Thoracic aorta (tissue), 2 donors: ENCODE data around the gene KIN. TPM values are rescaled to one million over a fixed set of nuclear protein-coding genes. Genes with fewer than 3 reads are reported as not detected.

Experiments
- ATAC-seq: fragments of 150-250 bp; one replicate; pipeline ENCODE4 v1.8.0; 2017; ENCODE audit warnings: low read depth; ENCODE audit not compliant: insufficient number of reproducible peaks, low FRiP score
- DNase-seq: peaks from one replicate; pipeline ENCODE4 v3.0.0-alpha.2; 2020; ENCODE audit warnings: low spot score
- H3K27ac ChIP-seq, 2 donors: fragments of 200-600 bp; sonication (generic); 1 replicate in 1 of 2; 2 replicates in 1 of 2; pipeline ENCODE4 v1.5.1; 2016; ENCODE audit warnings: mild to moderate bottlenecking in 2 of 2, moderate library complexity in 2 of 2
- H3K27me3 ChIP-seq: fragments of 200-600 bp; sonication (generic); replicated peaks from 2 replicates; pipeline ENCODE4 v1.6.0; 2016; ENCODE audit warnings: mild to moderate bottlenecking; ENCODE audit not compliant: insufficient read depth
- H3K36me3 ChIP-seq: fragments of 200-600 bp; sonication (generic); one replicate; pipeline ENCODE4 v1.5.1; 2016
- H3K4me1 ChIP-seq, 2 donors: fragments of 200-600 bp; sonication (generic); 1 replicate in 1 of 2; 2 replicates in 1 of 2; pipeline versions ENCODE4 v1.5.1 to v1.6.0; 2016; ENCODE audit warnings: low read depth in 2 of 2, mild to moderate bottlenecking in 1 of 2; ENCODE audit not compliant: control insufficient read depth in 1 of 2
- H3K4me3 ChIP-seq: fragments of 200-600 bp; sonication (generic); 2 replicates; pipeline ENCODE4 v1.5.1; 2016; ENCODE audit warnings: mild to moderate bottlenecking
- H3K9me3 ChIP-seq: fragments of 200-600 bp; sonication (generic); 2 replicates; pipeline ENCODE4 v1.5.1; 2016
- total RNA-seq, 2 donors: library from RNA; depleted of rRNA; stranded (reverse); fragments of >200 nt; gene quantifications; one replicate each; pipeline versions ENCODE4 v1.1.0 to v1.2.3, GENCODE V29; 2016
- TF ChIP-seq, protein P1 (sequence below): fragments of 200-600 bp; sonication (generic); IDR thresholded peaks from one replicate; pipeline ENCODE4 v1.5.1; 2019; ENCODE audit warnings: antibody characterized with exemption

KIN gene
- total RNA-seq, 2 donors from 2014 or later: 2.8 to 14.6 TPM

GRCh38 chr10:7795605-7796004 lies 7.8 kb upstream of the KIN start:
- TF ChIP-seq, protein P1, sequence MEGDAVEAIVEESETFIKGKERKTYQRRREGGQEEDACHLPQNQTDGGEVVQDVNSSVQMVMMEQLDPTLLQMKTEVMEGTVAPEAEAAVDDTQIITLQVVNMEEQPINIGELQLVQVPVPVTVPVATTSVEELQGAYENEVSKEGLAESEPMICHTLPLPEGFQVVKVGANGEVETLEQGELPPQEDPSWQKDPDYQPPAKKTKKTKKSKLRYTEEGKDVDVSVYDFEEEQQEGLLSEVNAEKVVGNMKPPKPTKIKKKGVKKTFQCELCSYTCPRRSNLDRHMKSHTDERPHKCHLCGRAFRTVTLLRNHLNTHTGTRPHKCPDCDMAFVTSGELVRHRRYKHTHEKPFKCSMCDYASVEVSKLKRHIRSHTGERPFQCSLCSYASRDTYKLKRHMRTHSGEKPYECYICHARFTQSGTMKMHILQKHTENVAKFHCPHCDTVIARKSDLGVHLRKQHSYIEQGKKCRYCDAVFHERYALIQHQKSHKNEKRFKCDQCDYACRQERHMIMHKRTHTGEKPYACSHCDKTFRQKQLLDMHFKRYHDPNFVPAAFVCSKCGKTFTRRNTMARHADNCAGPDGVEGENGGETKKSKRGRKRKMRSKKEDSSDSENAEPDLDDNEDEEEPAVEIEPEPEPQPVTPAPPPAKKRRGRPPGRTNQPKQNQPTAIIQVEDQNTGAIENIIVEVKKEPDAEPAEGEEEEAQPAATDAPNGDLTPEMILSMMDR: no peak
- Histone ChIP-seq H3K4me3 (no peak overlapping the region), H3K27ac (no peak overlapping the region), H3K27me3 (no peaks in the 10 kb centered on the region), H3K9me3 (no peaks in the 10 kb centered on the region), H3K36me3 (peaks cover 19% of the 10 kb centered on the region), H3K4me1 (peaks cover 13 to 15% of the 10 kb centered on the region in 2 donors)
- DNase-seq (no peak), ATAC-seq (no peak)

GRCh38 chr10:7794251-7795026 lies 6.6 kb upstream of the KIN start:
- TF ChIP-seq, protein P1: no peak
- H3K4me3 ChIP-seq: no peak overlapping the region
- H3K4me1 ChIP-seq: peaks cover 21 to 25% of the 10 kb centered on the region in 2 donors
- no peaks in the 10 kb centered on the region for H3K9me3 ChIP-seq
- ATAC-seq (no peak), DNase-seq (no peak)
- H3K36me3 ChIP-seq: peaks cover 11% of the 10 kb centered on the region
- H3K27ac ChIP-seq: no peak overlapping the region
- H3K27me3 ChIP-seq: no peaks in the 10 kb centered on the region

- H3K4me1 ChIP-seq: peaks cover 27 to 29% of the 10 kb centered on the region in 2 donors
Measured at GRCh38 chr10:7792541-7792940, 4.7 kb upstream of the KIN start.

DNA sequence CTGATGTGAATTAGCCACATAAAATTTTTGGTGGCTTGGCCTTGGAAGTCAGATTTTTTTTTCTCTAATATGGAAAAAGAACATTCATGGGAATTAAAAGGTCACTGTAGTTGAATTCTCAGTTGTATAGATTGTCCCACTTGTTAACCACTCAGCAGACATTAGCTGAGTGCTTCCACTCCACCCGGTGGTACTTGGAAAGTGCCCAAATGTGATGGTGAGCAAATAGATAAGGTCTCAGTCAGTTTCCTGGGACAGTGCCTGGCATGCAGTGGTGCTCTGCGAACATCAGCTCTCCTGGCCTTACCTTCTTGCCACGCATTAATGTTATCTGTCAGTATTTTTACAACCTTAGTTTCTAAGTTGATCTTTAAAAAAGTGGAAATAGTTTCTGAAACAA lies 1.6 kb upstream of the KIN start:
- Histone ChIP-seq H3K27ac (no peak overlapping the region), H3K9me3 (no peaks in the 10 kb centered on the region), H3K4me1 (peaks cover 31 to 44% of the 10 kb centered on the region in 2 donors), H3K36me3 (no peaks in the 10 kb centered on the region), H3K4me3 (peak overlapping the region; percentile 86), H3K27me3 (no peaks in the 10 kb centered on the region)
- TF ChIP-seq, protein P1: no peak
- ATAC-seq (no peak), DNase-seq (no peak)

More at GRCh38 chr10:7792541-7792940, 4.7 kb upstream of the KIN start:
- no peak overlapping the region for H3K27ac ChIP-seq
- H3K4me3 ChIP-seq: no peak overlapping the region
- ATAC-seq (no peak), DNase-seq (no peak)
- no peaks in the 10 kb centered on the region for H3K9me3 ChIP-seq
- TF ChIP-seq, protein P1: no peak
- H3K27me3 ChIP-seq: no peaks in the 10 kb centered on the region
- no peaks in the 10 kb centered on the region for H3K36me3 ChIP-seq

DNA sequence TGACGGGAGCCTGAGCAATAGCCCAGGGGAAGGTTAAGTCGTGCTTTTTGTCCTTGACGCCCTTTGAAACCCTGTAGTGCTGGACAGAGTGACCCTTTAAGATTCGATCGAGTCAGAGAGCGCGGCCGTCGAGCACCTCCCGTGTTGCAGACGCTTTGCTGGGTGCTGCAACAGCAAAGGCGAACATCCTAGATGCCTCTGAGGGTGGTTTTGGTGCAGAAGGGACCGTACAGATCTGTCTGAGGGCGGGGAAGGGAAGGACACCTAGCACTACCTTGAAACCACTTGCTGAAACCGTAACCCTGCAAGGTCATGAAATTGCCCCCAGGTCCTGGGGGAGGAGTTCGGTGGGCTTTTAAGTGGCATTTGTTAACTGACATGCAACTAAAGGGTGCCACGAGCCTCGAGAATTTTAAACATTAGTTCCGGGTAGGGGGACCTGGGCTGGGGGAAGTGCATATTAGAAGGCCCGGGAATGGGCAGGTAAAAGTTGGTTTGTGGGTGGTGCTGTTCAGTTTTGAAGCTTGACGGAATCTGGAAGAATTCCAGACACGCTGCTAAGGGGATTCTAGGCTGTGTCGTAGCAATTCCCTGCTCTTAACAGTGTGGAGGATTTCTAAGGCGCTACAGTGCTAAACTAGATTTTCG lies 970 bp upstream of the KIN start:
- Histone ChIP-seq H3K36me3 (no peaks in the 10 kb centered on the region), H3K4me3 (peak overlapping the region; percentile 86), H3K4me1 (peaks cover 27 to 44% of the 10 kb centered on the region in 2 donors), H3K9me3 (no peaks in the 10 kb centered on the region), H3K27me3 (no peaks in the 10 kb centered on the region), H3K27ac (peak overlapping the region; percentile 53 to 55)
- ATAC-seq (no peak), DNase-seq (no peak)
- TF ChIP-seq, protein P1: no peak
